SIG-M5 (cell line): ENCODE data around the gene TTC21B.

Experiments
- DNase-seq: peaks from one replicate; lab custom pipeline; 2025; lab: John Stamatoyannopoulos, UW

Gene TTC21B

DNA sequence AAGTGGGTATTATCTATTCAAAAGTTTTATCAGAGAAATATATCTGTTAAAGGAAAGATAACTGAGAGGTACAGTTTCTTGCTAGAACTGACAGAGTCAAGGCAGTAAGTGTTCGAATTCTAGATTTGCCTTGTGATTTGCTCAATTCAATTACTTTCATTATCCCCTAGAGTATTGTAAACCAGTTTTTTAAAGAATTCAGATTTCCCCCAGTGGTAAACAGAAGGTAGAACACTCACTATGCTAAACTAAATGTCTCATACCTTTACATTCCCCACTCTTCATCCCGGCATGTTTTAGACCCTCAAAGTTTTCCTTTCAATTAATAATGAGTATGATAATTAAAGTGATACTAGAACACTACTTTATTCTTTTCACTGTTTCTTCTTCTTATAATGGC lies 28.6 kb downstream of the TTC21B start:
- no peak for DNase-seq

DNA sequence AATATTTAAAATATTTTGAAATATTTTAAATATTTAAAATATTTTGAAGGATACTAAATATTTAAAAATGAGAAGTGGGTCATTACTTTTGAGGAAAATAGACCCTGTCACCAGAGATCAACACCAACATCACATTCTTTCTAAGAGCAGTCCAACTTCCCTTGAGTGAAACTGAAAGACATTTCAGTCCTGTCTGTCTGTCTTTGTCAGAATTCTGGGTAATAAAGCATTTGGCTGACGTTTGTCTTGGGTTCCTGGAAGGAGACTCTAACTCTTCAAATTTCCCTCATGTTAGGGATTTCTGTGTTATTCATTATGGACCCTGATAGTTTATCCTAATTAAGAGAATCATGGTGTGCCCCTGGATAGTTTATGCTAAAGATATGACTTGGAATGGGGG lies 32.8 kb downstream of the TTC21B start:
- DNase-seq = no peak

DNA sequence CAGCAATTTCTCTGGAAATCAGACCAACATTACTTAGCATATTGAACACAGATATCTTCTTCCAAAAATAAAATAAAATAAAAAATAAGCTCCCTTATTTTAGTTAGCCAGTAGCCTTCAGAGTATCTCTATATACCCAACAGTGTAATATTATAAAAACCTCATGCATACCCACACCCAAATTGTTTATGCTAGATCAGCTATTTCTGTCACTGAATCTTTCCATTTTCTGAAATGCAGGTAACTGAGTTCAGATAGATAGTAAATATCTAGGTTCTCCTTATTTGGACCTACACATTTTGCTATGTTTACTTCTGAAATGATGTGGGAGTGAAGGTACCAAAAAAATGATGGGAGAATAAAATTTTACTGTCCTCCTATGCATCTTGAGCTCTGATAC lies 39.9 kb downstream of the TTC21B start:
- DNase-seq = no peak

DNA sequence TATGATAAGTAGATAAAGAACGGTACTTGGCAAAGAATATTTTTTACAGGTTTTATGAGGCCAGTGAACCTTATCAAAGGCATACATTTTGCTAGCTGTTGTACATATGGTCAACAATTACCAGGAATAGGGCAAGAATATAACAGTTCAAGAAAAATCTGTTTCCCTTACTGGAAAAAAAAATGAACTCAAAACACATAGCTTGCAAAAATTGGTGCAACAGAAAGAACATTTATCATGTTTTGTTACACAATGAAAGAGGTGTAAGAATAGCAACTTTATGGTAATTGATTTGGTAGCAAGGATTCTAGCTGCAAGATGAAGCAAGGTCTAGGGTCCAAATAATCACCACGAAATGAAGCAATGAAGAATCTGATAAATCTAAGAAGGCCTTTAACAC lies 41.6 kb downstream of the TTC21B start:
- DNase-seq = no peak

DNA sequence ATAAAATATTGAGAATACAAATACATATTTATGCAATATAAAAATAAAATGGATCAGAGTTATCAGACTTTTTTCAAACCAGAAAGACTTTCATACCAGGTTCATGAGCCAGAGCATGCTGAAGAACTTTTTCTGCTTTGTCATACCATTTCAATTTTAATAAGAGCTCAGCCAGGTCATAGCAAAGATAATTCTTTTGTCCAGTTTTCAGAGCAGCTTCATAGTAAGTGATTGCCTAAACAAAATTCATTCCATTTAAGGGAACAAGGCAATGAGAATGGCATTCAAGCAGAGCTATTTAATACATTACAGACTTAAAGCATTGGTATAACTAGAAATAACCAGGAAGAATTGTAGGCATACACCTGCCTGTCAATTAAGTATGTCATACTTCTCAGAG lies 42.3 kb downstream of the TTC21B start:
- no peak for DNase-seq

DNA sequence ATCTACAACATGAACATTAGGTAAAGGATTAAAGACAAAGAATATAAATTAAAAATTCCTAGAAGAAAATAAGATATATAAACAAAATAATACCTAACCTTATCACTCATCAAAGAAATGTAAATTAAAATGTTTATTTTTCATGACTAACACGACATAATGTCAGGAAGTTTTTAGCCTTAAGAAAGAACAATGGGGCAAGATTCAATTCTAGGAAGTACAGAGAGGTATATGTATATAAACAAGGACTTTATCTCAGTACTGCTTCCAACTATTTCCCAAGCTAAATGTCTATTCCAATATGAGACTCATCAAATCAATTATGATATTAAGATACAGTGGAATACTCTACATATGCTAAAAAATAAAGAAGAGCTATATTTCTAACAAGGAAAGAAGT lies 44.1 kb downstream of the TTC21B start:
- no peak for DNase-seq

DNA sequence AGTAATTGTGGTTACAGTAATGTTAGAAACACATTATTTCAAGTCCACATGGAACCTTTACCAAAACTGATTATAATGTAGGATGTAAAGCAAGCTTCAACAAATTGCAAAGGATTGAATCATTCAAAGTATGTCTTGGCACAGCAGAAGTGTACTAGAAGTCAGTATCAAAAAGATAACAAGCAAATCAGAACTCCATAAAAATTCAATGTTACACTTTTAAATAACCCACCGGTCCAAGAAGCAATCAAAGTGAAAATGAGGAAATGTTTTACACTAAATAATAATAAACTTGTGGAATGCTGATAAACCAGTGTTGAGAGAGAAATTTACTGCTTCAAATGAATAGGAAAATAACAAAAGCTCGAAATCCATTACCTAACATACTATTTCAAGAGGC lies 47.7 kb downstream of the TTC21B start:
- no peak for DNase-seq

DNA sequence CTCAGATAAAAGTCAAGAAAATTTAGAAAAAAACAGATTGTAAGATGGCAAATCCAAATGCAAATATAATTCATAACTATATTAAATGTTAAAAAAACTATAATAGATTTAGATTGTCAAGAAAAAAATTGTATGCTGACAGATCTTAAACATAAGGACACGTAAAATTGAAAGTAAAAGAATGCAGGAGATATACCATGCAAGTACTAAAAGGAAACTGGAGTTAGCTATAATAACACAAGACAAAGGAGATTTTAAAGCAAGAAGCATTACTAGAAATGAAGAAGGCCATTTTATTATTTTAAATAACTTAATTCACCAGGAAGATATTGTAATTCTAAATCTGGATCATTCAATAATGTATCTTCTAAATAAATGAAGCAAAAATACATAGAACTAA lies 48.3 kb downstream of the TTC21B start:
- DNase-seq = no peak

DNA sequence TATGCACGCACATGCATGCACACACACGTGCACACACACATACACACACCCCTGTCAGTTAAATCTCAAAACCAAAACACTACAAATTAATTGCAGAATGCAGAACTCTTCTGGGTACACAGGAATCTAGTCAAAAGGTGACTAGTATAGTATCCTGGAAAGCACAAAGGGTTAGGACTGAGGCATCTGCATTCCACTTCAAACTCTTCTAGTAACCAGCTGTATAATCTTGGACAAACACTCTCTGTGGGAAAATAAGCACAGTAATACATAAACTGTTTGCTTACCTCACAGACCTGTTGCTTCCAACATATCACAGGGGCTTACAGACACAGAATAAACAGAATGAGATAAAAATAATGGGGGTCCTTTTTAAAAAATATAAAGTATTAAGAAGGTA lies 49.1 kb downstream of the TTC21B start:
- DNase-seq = no peak

DNA sequence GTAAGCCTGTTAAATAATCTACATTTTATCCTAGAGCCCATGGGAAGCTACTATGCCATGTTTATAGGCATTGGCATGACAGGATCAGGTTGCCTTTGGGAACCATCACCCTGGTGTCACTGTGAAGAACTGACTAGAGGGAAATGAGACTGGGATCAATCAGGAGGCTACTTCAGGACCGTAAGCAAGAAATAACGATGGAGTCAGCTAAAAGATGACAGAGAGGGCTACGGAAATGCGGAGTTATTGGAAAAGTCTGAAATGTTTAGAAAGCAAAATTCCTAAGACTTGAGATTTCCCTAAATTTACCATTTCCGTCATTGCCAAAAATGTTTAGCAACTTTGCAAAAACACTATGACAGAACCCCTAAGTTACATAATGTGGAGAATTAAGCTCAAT lies 50.2 kb downstream of the TTC21B start:
- DNase-seq = no peak

DNA sequence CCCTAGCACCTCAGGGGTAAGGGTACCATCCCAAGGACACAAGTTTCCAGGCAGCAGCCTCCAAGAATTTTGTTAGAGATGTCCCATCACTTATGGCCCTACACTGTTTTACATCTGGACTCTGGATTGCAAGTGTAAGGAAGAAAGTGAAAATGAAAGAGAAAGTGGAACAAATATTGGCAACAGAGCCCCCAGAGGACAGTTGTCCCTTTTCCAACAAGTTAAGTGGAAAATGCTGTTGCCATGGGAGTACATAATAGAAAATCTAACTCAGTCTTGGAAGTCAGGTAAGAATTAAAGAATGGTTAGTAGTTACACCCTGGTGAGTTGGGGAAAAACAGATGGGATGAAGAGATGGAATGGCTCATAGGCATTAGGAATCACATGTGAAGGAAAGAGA lies 50.6 kb downstream of the TTC21B start:
- no peak for DNase-seq

DNA sequence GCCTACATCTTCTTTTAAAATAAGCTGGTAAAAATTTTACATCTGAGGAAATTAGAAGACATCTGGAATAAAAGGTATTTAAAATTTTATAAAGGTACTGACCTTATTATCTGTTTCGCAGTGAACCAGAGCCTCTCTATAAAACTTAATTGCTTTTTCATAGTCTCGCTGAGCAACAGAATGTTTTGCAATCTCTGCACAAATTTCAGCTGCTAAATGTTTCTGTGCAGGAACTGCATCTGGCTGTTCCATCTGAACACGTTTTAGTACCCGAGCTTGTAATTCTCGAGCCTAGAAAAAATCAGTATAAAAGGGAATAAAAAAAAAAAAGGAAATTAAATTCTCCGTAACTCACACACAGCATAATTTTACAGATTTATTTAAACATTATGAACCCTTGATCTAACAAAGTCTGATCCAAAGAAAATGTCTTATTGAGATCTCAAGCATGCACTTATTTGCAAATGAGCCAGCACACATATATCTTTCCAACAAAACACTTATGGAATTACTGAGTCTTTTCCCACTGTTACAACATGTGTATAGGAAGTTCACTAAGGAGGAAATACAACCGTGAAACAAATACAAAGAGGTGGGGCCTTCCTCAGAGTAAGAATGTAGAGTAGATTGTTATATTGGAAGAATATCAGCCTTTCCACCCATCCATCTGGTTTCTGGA lies 51.8 kb downstream of the TTC21B start:
- no peak for DNase-seq

DNA sequence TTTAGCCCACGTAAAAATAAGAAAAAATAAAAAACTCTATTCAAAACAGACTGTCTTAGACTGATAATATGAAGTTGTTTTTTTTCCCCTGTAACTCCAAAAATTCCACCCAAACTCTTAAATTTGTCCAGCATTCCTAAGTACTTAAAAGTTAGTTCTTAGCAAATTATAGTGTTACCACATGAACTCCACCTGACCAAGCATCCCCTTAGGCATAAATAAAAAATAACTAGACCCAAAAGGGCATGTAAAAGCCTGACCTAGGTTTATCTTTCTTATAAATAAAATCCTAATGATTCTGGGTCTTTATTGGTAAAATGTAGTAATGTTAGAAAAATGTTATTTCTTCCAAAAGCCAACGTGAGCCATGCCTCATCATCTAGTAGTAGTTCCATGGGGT lies 54.3 kb downstream of the TTC21B start:
- no peak for DNase-seq

DNA sequence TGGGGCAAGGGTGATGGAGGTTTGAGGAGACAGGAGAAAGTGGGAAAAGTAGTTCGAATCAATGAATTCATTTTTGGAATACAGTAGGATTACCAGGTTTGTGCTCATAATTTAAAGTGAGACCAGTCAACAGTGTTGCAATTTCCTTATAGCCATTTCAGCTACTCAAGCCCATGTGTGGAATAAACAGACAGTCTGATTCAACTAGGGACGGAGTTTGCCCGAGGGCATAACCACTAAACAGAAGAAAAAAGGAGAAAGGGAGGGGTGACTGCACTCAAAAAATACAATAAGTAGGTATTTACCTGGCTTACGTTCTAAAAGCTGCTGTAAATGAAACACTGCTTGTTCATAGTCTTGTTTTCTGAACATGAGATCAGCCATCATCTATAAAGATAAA lies 55.2 kb downstream of the TTC21B start:
- no peak for DNase-seq

DNA sequence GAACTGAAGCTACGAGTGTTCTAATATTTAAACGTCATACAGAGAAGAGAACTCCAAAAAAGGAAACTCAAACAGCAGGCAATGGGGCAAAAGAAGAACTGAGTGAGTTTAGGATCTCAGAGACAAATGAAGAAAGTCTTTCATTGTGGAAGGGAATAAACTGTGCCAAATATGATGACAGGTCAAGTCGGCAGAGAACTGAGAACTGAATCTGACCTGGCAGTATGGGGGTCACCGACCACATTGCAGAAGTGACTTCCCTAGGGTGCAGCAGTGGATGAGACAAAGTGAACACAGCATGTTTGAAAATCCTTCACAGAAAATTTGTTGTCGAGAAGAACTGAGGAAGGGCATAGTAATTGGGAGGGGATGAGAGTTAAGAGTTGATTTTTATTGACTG lies 55.9 kb downstream of the TTC21B start:
- DNase-seq = no peak

DNA sequence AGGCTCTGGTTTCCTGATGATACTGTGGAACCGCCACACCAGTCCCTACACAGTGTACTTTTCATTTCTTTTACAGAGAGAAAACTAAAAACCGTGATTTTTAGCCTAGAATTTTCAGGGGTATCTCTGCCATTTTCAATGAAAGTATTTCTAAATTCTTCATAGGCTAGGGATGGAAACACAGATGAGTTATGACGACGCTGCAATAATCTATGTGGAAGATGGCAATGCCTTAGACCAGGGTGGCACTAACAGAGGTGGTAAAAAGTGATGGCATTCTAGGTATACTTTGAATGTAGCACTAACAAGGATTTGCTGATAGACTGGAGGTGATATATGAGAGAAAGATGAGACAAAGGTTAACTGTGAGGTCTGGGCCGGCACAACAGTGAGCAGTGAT lies 56.5 kb downstream of the TTC21B start:
- no peak for DNase-seq

DNA sequence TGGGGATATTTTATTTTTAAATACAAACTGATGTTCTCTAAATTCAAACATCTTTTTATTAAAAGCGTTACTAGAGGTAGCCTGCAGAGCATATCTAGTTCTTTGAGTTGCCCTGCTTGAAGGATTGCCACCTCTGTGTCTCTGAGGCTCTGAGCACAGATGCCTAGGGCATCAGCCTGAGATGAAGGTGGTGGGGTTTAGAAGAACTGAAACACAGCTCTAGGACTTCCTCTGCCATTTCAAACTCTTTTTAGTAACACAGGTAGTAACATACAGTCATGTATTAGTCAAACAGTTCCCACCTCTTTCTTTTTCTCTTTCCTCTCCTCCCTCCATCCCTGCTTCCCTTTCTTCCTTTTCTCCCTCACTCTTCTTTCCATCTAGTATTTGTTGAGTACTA lies 57.6 kb downstream of the TTC21B start:
- DNase-seq = no peak

DNA sequence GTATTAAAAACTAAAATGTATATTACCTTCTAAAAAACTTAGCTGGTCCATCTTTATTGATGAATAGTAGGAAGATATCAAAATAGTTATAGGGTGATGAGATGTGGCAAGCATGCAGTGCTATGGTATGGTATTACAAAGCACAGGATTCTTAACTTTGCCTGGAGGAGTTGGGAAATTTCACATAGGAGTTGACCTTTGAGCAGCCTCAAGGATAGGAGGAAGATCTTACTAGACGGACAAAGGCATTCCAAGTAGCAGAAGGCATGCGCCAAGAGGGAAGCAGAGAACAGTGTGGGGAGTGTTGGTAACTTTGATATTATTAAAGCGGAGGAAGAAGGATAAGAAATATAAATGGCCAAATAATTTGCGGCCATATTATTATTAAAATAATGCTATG lies 60.0 kb downstream of the TTC21B start:
- DNase-seq = no peak

DNA sequence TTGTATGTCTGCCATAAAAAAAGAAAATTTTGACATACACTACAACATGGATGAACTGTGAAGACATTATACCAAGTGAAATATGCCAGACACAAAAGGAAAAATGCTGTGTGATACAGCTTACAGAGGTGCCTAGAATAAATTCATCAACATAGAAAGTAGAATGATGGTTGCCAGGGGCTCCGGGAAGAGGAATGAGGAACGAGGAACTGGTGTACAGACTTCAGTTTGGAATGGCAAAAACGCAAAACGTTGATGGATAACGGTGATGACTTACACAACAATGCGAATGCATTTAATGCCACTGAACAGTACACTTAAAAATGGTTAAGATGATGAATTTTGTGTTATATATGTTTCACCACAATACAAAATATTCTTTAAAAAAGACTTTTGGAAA lies 61.0 kb downstream of the TTC21B start:
- no peak for DNase-seq

DNA sequence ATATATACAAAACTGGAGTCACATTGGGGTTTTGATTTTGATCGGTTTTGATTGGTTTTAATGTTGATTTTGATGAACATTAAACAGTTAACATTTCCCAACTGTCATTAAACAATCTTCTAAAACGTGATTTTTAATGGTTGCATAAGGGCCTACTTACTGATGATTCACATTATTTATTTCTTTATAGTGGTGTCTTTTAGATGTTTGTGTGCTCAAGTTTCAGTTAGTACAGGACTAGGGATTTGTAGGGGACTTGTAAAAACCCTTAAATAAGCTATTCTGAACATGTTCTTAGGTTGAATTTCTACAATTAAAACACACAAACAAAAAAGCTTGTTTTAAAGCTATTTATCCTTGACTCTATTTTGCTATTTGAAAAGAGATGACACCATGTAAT lies 61.6 kb downstream of the TTC21B start:
- no peak for DNase-seq

DNA sequence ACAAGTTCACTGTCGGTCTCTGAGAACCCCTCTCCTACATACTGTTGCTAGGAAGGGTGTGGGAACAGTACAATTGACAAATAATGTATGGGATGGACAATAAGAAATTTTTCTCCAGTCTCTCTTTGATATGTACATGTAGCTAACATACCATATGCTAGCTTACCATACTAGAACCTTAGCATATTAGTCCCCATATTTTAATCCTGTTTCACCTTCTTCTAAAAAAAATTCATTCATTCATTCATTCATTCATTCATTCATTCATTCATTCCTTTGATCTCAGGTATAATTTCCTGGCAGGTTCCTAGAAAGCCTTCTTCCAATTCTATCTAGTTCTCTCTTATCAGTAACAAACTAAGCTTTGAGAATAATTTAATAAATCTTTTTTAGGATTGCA lies 62.2 kb downstream of the TTC21B start:
- DNase-seq = no peak

DNA sequence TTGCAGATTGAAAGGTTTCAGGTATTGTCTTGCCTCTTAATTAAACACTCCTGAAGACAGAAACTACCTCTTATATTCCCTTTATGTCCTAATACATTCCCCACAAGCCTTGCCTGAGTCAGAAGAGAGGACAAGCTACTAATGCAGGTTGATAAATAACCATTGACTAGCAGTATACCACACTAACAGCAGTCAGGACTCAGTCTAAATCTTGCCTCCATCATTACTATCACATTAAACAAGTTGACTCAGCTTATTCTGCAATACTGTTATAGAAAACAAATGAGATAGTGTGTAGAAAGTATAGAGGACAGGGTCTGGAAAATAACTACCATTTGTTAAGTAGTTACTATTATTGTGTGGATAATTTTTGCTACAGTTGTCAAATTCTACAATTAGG lies 63.8 kb downstream of the TTC21B start:
- DNase-seq = no peak

DNA sequence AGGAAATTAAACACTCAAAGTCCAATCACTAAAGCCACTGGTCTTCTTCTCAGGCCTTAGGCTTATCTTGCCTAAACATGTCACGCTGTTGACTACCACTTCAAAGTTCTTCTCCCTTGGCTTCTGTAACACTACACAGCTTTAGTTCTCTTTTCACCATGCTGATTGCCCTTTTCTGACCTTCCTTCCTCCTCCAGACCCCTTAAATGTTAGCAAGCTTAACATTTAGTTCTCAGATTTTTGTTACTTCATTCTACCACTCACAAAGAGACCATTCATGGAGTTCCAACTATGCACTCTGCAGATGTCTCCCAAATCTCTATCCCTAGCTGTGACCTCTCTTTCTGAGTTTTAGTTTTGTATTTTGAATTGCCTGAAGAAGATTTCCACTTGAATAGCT lies 64.4 kb downstream of the TTC21B start:
- no peak for DNase-seq

DNA sequence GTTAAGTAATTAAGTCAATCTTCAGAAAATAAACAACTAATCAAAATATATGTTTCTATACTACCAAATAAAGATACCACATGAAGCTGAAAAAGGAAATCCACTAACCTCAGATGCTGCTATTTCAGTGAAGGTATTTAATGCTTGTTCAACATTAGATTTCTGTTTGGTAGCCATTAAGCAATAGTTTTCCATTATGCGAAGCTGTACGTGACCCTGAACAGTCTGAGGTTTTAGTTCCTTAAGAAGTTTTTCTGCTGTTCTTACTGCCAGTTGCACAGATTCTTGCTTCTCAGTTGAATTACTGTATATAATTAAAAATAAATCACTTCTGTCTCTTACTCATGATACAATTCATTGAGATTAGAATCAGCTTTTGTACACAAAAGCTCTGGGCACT lies 65.4 kb downstream of the TTC21B start:
- DNase-seq = no peak
